PC-3 (cell line): Measurements from ENCODE around the gene PRKAR1B. TPM values are rescaled to one million over a fixed set of nuclear protein-coding genes. Genes with fewer than 3 reads are reported as not detected.

Experiments
- ATAC-seq: fragments of 200-7000 bp; cut with Tn5 transposase; 2 replicates; pipeline ENCODE4 v1.9.1; 2020; ENCODE audit warnings: mild to moderate bottlenecking, moderate library complexity
- BruUV-seq: library from RNA; stranded (reverse); fragments of 400-500 nt; replicated peaks from 2 replicates; lab custom pipeline; 2021; lab: Mats Ljungman, UMichigan
- CTCF ChIA-PET: fragments of 300-600 bp; sonication (Branson Sonifier 250); formaldehyde crosslinking; loops from one replicate; lab custom pipeline; 2022; ENCODE audit warnings: antibody characterized with exemption; lab: Charles Lee
- POLR2A ChIA-PET: fragments of 300-600 bp; sonication (Branson Sonifier 250); formaldehyde crosslinking; loops from one replicate; lab custom pipeline; 2022; ENCODE audit warnings: antibody characterized with exemption; ENCODE audit not compliant: unreplicated experiment; lab: Charles Lee
- DNase-seq: peaks from one replicate; pipeline ENCODE4 v3.0.0-alpha.2; 2015
- H2AFZ ChIP-seq: fragments of 300-600 bp; sonication (generic); 2 replicates; pipeline ENCODE4 v1.6.0; 2016; ENCODE audit warnings: antibody characterized with exemption, low read length
- H3F3A ChIP-seq: fragments of 300-600 bp; sonication (generic); one replicate; pipeline ENCODE4 v1.6.0; 2017; ENCODE audit warnings: antibody characterized with exemption, low read length, control low read depth, mild to moderate bottlenecking; ENCODE audit not compliant: unreplicated experiment
- H3K27ac ChIP-seq: fragments of 300-600 bp; sonication (generic); 2 replicates; pipeline ENCODE4 v1.5.1; 2016; ENCODE audit warnings: mild to moderate bottlenecking, low read length
- H3K27me3 ChIP-seq: fragments of 300-600 bp; sonication (generic); 2 replicates; pipeline ENCODE4 v1.6.1; 2016; ENCODE audit warnings: low read length, mixed read lengths
- H3K36me3 ChIP-seq: fragments of 300-600 bp; sonication (generic); 2 replicates; pipeline ENCODE4 v1.6.1; 2016; ENCODE audit warnings: low read depth, mixed run types, low read length, mixed read lengths
- H3K4me1 ChIP-seq: fragments of 300-600 bp; sonication (generic); 2 replicates; pipeline ENCODE4 v1.5.1; 2016; ENCODE audit warnings: low read length; ENCODE audit not compliant: insufficient read depth
- H3K4me2 ChIP-seq: fragments of 300-600 bp; sonication (generic); 2 replicates; pipeline ENCODE4 v1.6.0; 2016; ENCODE audit warnings: low read length
- H3K4me3 ChIP-seq: fragments of 300-600 bp; sonication (generic); 2 replicates; pipeline ENCODE4 v1.5.1; 2016; ENCODE audit warnings: mild to moderate bottlenecking, low read length, mixed read lengths
- H3K79me2 ChIP-seq: fragments of 300-600 bp; sonication (generic); 2 replicates; pipeline ENCODE4 v1.6.1; 2017; ENCODE audit warnings: low read length, mixed read lengths
- H3K9ac ChIP-seq: fragments of 300-600 bp; sonication (generic); 2 replicates; pipeline ENCODE4 v1.6.0; 2016; ENCODE audit warnings: mild to moderate bottlenecking, low read length
- H3K9me2 ChIP-seq: fragments of 300-600 bp; sonication (generic); replicated peaks from 2 replicates; pipeline ENCODE4 v1.6.1; 2016; ENCODE audit warnings: mixed run types, low read length, mixed read lengths
- H3K9me3 ChIP-seq: fragments of 300-600 bp; sonication (generic); 2 replicates; pipeline ENCODE4 v1.6.1; 2016; ENCODE audit warnings: low read length, mixed read lengths
- H4K20me1 ChIP-seq: fragments of 300-600 bp; sonication (generic); 2 replicates; pipeline ENCODE4 v1.6.1; 2016; ENCODE audit warnings: low read length, mixed read lengths
- CTCF ChIP-seq: fragments of 300-600 bp; sonication (generic); conservative IDR thresholded peaks from 2 replicates; pipeline ENCODE4 v1.5.1; 2017; ENCODE audit warnings: antibody characterized with exemption, low read depth, mild to moderate bottlenecking, low read length
- EZH2 ChIP-seq: fragments of 300-600 bp; sonication (generic); IDR thresholded peaks from one replicate; pipeline ENCODE4 v1.6.1; 2017; ENCODE audit warnings: antibody characterized with exemption, mild to moderate bottlenecking, low read length; ENCODE audit not compliant: unreplicated experiment
- EZH2phosphoT487 ChIP-seq: fragments of 300-600 bp; sonication (generic); IDR thresholded peaks from 2 replicates; pipeline ENCODE4 v1.6.1; 2018; ENCODE audit warnings: mild to moderate bottlenecking, antibody characterized with exemption, low read length, borderline replicate concordance
- intact Hi-C: fragments of 100-400 bp; cut with micrococcal nuclease; formaldehyde crosslinking; loops from 2 replicates; pipeline ENCODE4 v1.9.0; 2023
- total RNA-seq: library from RNA; depleted of rRNA; stranded (reverse); fragments of >200 nt; gene quantifications from 2 replicates; pipeline ENCODE4 v1.2.3, GENCODE V29; 2014

PRKAR1B gene
- total RNA-seq, 1 experiment from 2014 or later, result 15.6 TPM

- DNase-seq (no peak), ATAC-seq (no peak)
- Histone ChIP-seq H2AFZ (no peak overlapping the region), H3F3A (no peaks in the 10 kb centered on the region), H3K36me3 (peaks cover 20% of the 10 kb centered on the region), H3K4me3 (no peak overlapping the region), H3K27me3 (no peaks in the 10 kb centered on the region), H3K4me2 (no peak overlapping the region), H3K9me2 (no peaks in the 10 kb centered on the region), H3K27ac (no peak overlapping the region), H3K9ac (no peak overlapping the region), H3K4me1 (no peaks in the 10 kb centered on the region), H3K9me3 (no peaks in the 10 kb centered on the region), H3K79me2 (peaks cover 67% of the 10 kb centered on the region), H4K20me1 (peaks cover 5% of the 10 kb centered on the region; the same call in 1 of the 2 replicates)
- BruUV-seq, result no TSS peak
- intact Hi-C loops, result no loop called here
- POLR2A ChIA-PET, result no interaction called here
- CTCF ChIA-PET, result no interaction called here
- no peak for TF ChIP-seq EZH2phosphoT487
- TF ChIP-seq EZH2, result no peak
- TF ChIP-seq CTCF, result no peak
These were observed 11.2 kb upstream of the PRKAR1B start for GRCh38 chr7:738241-738640.

- DNase-seq, result no peak
- no peak overlapping the region for H3K27ac ChIP-seq
- ChIA-PET POLR2A (no interaction called here), CTCF (no interaction called here)
- peaks cover 23% of the 10 kb centered on the region for H3K36me3 ChIP-seq
- no peaks in the 10 kb centered on the region for H3F3A ChIP-seq
- H3K9me3 ChIP-seq, result no peaks in the 10 kb centered on the region
- peaks cover 96% of the 10 kb centered on the region for H3K79me2 ChIP-seq
- H4K20me1 ChIP-seq, result peaks cover 5% of the 10 kb centered on the region; the same call in 1 of the 2 replicates
- H3K9me2 ChIP-seq, result no peaks in the 10 kb centered on the region
- ATAC-seq, result no peak
- intact Hi-C loops, result no loop called here
- no peak overlapping the region for H2AFZ ChIP-seq
- H3K9ac ChIP-seq, result no peak overlapping the region
- no peak for TF ChIP-seq EZH2phosphoT487
- no peak for TF ChIP-seq EZH2
- TF ChIP-seq CTCF, result no peak
- BruUV-seq, result no TSS peak
- no peak overlapping the region for H3K4me3 ChIP-seq
- peaks cover 11% of the 10 kb centered on the region; the same call in 1 of the 2 replicates for H3K4me1 ChIP-seq
- H3K27me3 ChIP-seq, result no peaks in the 10 kb centered on the region
- no peak overlapping the region for H3K4me2 ChIP-seq
These were observed 7.7 kb upstream of the PRKAR1B start for GRCh38 chr7:734808-735207.

- DNase-seq (no peak), ATAC-seq (no peak)
- ChIA-PET CTCF (no interaction called here), POLR2A (no interaction called here)
- Histone ChIP-seq H3K4me2 (no peak overlapping the region), H3K36me3 (peaks cover 26% of the 10 kb centered on the region), H3K79me2 (peaks cover 96% of the 10 kb centered on the region), H4K20me1 (peaks cover 5% of the 10 kb centered on the region; the same call in 1 of the 2 replicates), H3K4me3 (no peak overlapping the region), H3F3A (no peaks in the 10 kb centered on the region), H2AFZ (no peak overlapping the region), H3K9me2 (no peaks in the 10 kb centered on the region), H3K27ac (no peak overlapping the region), H3K9me3 (no peaks in the 10 kb centered on the region), H3K4me1 (peaks cover 11% of the 10 kb centered on the region; the same call in 1 of the 2 replicates), H3K9ac (no peak overlapping the region), H3K27me3 (no peaks in the 10 kb centered on the region)
- TF ChIP-seq EZH2 (no peak), EZH2phosphoT487 (no peak), CTCF (no peak)
- intact Hi-C loops, result no loop called here
- no TSS peak for BruUV-seq
These were observed 7.1 kb upstream of the PRKAR1B start for GRCh38 chr7:734214-734613.
